ENCODE data around the gene WWC2.

- TF ChIP-seq EZH2 (IDR thresholded peaks at IDR 0.05; ENCODE audit: borderline replicate concordance) (no peak), CTCF (IDR thresholded peaks at IDR 0.05; ENCODE audit: poor library complexity) (no peak), EZH2phosphoT487 (IDR thresholded peaks at IDR 0.05; ENCODE audit: low read depth, severe bottlenecking, unreplicated experiment) (no peak)
These were observed 102.3 kb downstream of the WWC2 start for GRCh38 chr4:183201331-183201730.
